Upper lobe of right lung (tissue), 1 donor: ENCODE data around the gene RAB3B. TPM values are rescaled to one million over a fixed set of nuclear protein-coding genes. Genes with fewer than 3 reads are reported as not detected.
"Not testable (repeated sequence)": the region's sequence is repeated elsewhere in the genome, so short reads cannot be mapped to it uniquely, and the experiment has no call there.

ENCODE experiments used
- ATAC-seq: fragments of 200-7000 bp; cut with Tn5 transposase; one replicate; pipeline ENCODE4 v1.9.1; 2020; ENCODE audit warnings: mild to moderate bottlenecking, moderate library complexity
- DNase-seq: peaks from one replicate; pipeline ENCODE4 v3.0.0-alpha.2; 2020
- H3K27ac ChIP-seq: fragments of 200-600 bp; one replicate; pipeline ENCODE4 v1.8.0; 2022
- H3K27me3 ChIP-seq: fragments of 200-600 bp; one replicate; pipeline ENCODE4 v1.8.0; 2022; ENCODE audit warnings: mild to moderate bottlenecking
- H3K36me3 ChIP-seq: fragments of 200-600 bp; one replicate; pipeline ENCODE4 v1.8.0; 2022
- H3K4me1 ChIP-seq: fragments of 200-600 bp; one replicate; pipeline ENCODE4 v1.8.0; 2022
- H3K4me3 ChIP-seq: fragments of 200-600 bp; one replicate; pipeline ENCODE4 v1.8.0; 2022; ENCODE audit warnings: mild to moderate bottlenecking
- H3K9me3 ChIP-seq: fragments of 200-600 bp; one replicate; pipeline ENCODE4 v1.8.0; 2022
- intact Hi-C: fragments of 100-400 bp; cut with DNase I; formaldehyde crosslinking; loops from one replicate; pipeline ENCODE4 v1.11.0; 2022
- total RNA-seq: library from RNA; stranded (reverse); fragmentation: NEBNext Ultra II Directional; extraction: Animal tissue kit (Norgen Biotek cat#: 25700); gene quantifications from one replicate; pipeline ENCODE4 v1.2.1, GENCODE V29; 2021
- TF ChIP-seq, protein P1 (sequence below): fragments of 200-600 bp; IDR thresholded peaks from one replicate; pipeline ENCODE4 v1.8.0; 2022; ENCODE audit warnings: antibody characterized with exemption
- donor health status: DM: no; HTN: yes; CAD: no; lungs with severe emphysema.

Gene RAB3B
- total RNA-seq, 1 donor from 2014 or later = not detected

DNA sequence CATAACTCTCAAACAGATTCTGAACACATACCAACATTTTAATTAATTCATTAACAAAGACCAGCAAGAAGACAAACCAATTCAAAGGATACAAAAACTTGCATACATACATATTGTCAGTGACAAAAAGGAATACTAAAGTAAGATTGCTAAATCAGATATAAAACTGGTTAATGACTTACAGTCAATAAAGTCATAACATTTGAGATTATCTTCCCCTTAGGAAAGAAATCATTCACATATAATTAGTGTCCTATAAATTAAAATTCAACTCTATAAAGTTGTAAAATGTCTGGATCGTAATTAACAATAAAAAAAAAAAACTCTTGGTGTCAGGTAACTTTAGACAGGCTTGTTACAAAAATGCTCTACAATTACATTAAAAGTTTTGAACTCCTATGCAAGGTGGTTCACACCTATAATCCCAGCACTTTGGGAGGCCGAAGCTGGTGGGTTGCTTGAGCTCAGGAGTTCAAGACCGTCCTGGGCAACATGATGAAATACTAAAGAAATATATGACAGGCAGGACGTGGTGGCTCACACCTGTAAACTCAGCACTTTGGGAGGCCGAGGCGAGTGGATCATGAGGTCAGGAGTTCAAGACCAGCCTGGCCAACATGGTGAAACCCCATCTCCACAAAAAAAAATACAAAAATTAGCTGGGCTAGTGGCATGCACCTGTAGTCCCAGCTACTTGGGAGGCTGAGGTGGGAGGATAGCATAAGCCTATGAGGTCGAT is 17.7 kb upstream of the RAB3B start:
- Histone ChIP-seq H3K9me3 (no peaks in the 10 kb centered on the region), H3K36me3 (no peaks in the 10 kb centered on the region), H3K27me3 (peaks cover 23% of the 10 kb centered on the region), H3K4me3 (no peak overlapping the region), H3K4me1 (no peaks in the 10 kb centered on the region), H3K27ac (no peak overlapping the region)
- DNase-seq (no peak), ATAC-seq (no peak)
- TF ChIP-seq, protein P1, sequence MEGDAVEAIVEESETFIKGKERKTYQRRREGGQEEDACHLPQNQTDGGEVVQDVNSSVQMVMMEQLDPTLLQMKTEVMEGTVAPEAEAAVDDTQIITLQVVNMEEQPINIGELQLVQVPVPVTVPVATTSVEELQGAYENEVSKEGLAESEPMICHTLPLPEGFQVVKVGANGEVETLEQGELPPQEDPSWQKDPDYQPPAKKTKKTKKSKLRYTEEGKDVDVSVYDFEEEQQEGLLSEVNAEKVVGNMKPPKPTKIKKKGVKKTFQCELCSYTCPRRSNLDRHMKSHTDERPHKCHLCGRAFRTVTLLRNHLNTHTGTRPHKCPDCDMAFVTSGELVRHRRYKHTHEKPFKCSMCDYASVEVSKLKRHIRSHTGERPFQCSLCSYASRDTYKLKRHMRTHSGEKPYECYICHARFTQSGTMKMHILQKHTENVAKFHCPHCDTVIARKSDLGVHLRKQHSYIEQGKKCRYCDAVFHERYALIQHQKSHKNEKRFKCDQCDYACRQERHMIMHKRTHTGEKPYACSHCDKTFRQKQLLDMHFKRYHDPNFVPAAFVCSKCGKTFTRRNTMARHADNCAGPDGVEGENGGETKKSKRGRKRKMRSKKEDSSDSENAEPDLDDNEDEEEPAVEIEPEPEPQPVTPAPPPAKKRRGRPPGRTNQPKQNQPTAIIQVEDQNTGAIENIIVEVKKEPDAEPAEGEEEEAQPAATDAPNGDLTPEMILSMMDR = no peak
- intact Hi-C loops = no loop called here

DNA sequence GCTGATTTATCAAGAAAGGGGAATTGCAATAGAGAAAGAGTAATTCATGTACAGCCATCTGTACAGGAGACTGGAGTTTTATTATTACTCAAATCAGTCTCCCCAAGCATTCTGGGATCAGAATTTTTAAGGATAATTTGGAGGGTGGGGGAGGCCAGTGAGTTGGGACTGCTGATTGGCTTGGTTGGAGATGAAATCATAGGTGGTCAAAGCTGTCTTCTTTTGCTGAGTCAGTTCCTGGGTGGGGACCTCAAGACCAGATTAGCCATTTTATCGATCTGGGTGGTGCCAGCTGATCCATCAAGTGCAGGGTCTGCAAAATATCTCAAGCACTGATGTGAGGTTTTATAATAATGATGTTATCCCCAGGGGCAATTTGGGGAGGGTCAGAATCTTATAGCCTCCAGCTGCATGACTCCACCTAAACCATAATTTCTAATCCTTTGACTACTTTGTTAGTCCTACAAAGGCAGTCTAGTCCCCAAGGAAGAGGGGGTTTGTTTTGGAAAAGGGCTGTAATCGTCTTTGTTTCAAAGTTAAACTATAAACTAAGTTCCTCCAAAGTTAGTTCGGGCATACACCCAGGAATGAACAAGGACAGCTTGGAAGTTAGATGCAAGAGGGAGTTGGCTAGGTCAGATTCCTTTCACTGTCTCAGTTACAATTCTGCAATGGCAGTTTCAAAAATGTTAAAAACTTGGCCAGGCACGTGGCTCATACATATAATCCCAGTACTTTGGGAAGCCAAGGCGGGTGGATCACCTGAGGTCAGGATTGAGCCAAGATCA is 16.9 kb upstream of the RAB3B start:
- H3K4me3 ChIP-seq = no peak overlapping the region
- TF ChIP-seq, protein P1 = no peak
- intact Hi-C loops = no loop called here
- ATAC-seq (no peak), DNase-seq (no peak)
- H3K27ac ChIP-seq = no peak overlapping the region
- no peaks in the 10 kb centered on the region for H3K9me3 ChIP-seq
- no peaks in the 10 kb centered on the region for H3K4me1 ChIP-seq
- H3K36me3 ChIP-seq = no peaks in the 10 kb centered on the region
- H3K27me3 ChIP-seq = peaks cover 25% of the 10 kb centered on the region

DNA sequence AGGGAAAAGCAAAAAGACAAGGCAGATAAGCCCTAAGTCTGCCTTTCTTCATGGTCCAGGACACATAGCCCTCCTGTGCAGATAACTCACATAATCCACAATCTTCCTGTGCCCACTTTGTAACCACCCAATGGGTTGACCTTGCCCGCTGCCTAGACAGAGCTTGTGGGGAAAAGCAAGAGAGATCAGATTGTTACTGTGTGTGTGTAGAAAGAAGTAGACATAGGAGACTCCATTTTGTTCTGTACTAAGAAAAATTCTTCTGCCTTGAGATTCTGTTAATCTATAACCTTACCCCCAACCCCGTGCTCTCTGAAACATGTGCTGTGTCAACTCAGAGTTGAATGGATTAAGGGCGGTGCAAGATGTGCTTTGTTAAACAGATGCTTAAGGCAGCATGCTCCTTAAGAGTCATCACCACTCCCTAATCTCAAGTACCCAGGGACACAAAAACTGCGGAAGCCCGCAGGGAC is 15.6 kb upstream of the RAB3B start:
- H3K9me3 ChIP-seq = not testable (repeated sequence)

DNA sequence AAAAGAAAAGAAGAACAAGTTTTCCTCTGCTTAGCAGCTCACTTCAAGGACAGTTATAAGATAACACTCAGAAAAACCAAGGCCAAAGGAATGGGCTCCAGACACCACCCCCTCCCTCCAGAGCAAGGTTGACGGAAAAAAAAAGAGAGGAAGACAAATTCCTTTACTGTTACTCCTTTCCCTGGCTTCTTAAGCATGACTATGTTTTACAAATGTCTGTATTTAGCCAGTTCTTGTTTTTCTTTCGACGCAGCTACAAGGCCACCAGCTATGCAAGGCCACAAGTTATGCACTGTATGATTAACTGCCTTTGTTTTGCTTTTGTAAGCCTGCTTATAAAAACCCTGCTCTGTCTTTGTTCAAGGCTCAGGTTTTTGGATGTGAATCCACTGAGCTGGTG is 15.0 kb upstream of the RAB3B start:
- H3K4me3 ChIP-seq, H3K4me1 ChIP-seq, H3K36me3 ChIP-seq, ATAC-seq, H3K9me3 ChIP-seq, DNase-seq, intact Hi-C loops, H3K27ac ChIP-seq: not testable (repeated sequence)
- peaks cover 25% of the 10 kb centered on the region for H3K27me3 ChIP-seq

More for the DNA sequence above, 15.6 kb upstream of the RAB3B start:
- H3K4me1 ChIP-seq, ATAC-seq, H3K36me3 ChIP-seq, DNase-seq, H3K27ac ChIP-seq, H3K4me3 ChIP-seq, intact Hi-C loops: not testable (repeated sequence)
- peaks cover 25% of the 10 kb centered on the region for H3K27me3 ChIP-seq

DNA sequence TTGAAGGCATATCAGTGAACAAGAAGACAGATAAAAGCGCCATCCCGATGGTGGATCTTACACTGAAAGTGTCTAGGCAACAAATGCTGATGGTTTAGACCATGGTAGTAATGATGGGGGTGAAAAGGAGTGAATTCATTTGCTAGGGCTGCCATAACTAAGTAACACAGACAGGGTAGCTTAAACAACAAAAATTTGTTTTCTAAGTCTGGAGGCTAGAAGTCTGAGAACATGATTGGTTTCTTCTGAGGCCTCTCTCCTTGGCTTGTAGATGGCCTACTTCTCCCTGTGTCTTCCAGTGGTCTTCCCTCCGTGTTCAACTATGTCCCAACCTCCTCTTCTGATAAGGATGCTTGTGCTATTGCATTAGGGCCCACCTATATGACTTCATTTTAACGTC is 13.4 kb upstream of the RAB3B start:
- Histone ChIP-seq H3K4me3 (no peak overlapping the region), H3K36me3 (no peaks in the 10 kb centered on the region), H3K4me1 (no peaks in the 10 kb centered on the region), H3K27ac (no peak overlapping the region), H3K27me3 (peaks cover 25% of the 10 kb centered on the region), H3K9me3 (no peaks in the 10 kb centered on the region)
- DNase-seq = no peak
- TF ChIP-seq, protein P1 = no peak
- ATAC-seq = no peak
- intact Hi-C loops = no loop called here

DNA sequence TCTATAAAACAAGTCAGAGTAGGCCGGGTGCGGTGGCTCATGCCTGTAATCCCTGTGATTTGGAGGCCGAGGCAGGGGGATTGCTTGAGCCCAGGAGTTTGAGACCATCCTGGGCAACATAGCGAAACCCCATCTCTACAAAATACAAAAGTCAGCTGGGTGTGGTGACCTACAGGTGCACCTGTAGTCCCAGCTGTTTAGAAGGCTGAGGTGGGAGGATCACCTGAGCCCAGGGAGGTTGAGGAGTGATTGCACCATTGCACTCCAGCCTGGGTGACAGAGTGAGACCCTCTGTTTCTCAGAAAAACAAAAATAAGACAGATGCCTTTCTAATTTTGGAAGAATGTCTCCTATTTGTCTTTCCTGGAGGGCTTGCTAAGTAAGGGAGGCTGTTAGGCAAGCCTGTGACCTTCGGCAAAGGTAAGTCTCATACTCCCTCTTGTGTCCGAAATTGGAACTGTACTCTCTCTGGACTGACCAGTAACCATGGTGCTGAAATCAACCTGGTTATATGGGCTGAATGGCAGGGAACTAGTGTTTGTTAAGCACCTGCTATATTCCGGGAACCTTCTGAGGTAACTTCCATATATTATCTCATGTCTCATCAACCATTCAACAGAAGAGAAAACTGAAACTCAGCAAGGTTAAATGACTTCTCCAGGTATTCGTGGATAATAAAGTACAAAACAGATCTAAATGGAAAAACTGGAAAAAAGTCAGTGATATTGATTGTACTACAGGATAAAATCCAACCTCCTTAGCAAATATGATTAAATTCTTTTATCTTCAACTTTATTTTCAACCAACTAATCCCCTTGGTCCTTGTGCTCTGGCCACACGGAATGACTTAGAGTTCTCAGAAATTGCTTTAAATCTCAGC is 11.8 kb upstream of the RAB3B start:
- intact Hi-C loops = no loop called here
- Histone ChIP-seq H3K4me3 (no peak overlapping the region), H3K27ac (no peak overlapping the region), H3K27me3 (peaks cover 30% of the 10 kb centered on the region), H3K4me1 (no peaks in the 10 kb centered on the region), H3K9me3 (no peaks in the 10 kb centered on the region), H3K36me3 (no peaks in the 10 kb centered on the region)
- TF ChIP-seq, protein P1 = peak; percentile 93
- peak; percentile 98 for ATAC-seq
- DNase-seq = no peak
